ENCODE results near the gene ZBED2.
A peak's percentile ranks its signal among the peaks of the same experiment; 100 is the strongest.

ZBED2 gene

DNA sequence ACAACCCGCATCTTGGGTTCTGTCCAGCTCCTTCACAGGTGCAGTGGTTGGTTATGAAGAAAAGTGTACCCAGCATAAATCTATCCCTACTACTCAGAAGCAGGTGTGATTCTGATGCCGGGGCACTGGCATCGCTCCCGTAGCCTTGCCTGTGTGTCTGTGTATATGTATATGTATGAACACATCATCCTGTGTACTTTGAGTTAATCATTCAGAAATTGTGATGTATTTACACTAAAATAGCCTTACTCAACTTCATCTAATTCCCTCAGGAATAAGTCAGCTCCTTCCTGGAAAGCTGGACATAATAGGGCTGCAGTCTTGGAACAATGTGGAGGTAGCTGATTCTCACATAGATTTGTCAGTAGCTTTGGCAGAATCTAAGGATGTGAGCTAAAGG, 6.7 kb upstream of the ZBED2 start:
- DNase-seq: no peak

DNA sequence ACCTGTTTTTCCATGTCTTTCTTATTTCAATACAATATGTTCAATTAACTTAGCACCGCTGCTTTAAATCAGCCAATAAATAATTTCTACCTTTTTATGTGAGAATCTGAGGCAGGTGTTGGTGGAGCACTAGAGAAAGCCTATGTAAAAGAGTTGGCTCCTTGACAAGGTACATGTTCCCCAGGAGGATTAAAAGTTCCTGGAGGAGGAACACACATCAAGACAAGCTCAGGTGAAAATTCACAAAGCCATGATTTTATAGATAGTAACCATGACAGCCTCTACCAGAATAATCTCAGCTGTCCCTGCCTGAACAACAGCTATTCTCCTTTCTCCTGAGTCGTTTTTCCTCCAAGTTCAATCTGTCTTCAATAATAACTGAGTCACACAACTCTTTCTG, 3.4 kb upstream of the ZBED2 start:
- DNase-seq: no peak

DNA sequence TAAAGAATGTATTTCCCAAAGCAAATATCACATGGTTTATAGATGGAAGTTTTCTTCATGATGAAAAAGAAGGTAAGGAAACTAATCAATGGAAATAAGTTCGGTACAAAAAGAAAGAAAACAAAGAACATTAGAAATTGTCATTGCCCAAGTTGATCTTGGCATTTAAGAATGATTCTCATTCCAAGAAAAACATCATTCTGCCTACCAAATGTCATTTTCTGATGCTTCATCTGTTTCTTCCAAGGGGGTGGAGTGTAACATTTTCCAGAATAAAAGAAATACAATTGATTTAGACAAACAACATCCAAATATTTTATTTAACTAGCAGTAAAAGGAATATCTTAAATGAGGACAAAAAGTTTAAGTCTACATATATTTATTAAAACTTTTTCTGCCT, 3.0 kb upstream of the ZBED2 start:
- DNase-seq: no peak

DNA sequence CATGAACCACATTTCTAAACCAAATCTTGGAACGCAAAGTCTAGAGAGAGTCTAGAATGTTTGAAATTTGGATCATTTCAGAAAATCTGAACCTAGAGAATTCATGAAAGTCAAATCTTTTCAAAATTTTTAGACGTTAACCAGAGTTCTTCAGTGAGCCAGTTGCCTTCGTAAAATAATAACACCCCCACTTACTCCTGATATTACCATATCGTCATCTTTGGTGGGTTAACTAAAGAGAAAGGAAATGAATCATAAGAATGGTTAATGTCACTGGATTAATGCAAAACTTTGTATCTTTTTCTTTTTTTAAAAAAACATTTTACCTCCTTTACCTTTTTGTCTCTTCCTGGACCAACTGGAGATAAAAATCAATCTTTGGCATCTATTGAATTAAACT, 1.2 kb upstream of the ZBED2 start:
- no peak for DNase-seq

DNA sequence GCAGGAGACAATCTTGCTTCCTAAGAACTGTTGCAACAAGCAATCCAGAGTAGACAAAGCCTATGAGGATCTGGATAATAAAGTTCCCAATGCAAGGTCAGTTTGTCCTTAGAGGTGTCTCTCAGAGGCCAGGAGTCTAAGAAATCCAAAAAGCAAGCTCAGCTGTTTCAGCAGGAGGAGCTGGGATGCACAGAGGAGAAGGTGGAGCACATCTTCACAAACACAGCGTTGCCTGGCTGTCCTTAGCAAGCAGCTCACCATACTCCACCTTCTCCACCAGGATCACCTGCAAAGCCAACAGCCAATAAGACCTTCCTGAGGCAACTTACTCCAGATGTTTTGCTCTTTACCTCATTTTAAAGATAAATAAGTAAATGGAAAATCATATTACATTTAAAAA, 365 bp downstream of the ZBED2 start:
- no peak for DNase-seq

DNA sequence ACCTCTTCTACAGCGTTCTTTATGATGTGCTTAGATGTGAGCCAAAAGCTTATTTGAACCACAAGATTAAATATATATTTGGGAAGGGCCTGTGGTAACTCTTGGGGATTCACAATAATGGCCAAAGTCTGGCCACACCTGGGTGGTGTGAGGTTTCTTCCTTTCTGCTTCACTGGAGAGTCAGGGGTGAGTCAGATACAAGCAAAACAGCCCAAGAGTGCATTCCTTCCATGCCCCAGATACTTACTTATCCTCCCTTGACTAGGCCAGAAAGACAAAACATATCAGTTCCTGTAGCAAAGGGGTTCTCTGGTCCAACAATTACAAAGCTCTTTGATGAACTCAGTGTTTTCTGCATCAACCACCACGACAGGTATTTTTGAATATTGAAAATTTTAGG, 941 bp downstream of the ZBED2 start:
- DNase-seq: no peak

DNA sequence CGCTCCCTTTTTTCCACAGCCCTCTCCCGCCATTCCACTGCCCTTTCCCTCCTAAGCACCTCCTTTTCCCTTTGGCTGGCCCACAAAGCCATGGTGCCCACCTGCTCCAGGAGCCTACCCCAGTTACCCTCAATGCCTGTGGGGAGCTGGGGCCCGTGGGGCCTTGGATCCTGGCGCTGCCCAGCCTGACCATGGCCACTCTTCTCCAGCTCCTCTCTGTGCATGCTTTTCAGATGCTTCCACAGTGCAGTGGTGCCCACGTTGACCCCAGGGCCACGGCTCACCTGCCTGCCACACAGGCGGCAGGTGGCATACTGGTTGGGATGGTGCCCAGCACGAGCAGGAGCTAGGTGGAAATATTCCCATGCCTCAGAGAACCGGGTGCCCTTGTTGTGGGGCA, 1.5 kb downstream of the ZBED2 start:
- no peak for DNase-seq

DNA sequence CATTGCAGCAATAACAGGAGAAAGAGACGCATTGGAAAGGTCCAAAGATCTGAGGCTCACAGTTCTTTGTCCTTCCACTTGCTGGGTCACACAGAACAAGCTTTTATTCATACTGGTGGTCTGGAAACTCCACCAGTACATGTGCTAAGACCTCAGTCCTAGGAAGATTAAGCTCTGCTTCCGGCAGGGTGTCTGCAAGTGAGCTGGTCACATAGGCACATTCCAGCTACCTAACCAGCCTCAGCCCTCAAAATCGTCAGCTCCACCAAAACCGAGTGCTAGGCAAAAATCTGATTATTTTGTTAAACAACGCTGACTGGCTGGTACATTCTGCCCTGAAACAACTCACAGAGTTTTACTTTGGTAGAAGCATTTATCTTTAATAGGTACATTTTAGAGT, 2.2 kb downstream of the ZBED2 start:
- no peak for DNase-seq

DNA sequence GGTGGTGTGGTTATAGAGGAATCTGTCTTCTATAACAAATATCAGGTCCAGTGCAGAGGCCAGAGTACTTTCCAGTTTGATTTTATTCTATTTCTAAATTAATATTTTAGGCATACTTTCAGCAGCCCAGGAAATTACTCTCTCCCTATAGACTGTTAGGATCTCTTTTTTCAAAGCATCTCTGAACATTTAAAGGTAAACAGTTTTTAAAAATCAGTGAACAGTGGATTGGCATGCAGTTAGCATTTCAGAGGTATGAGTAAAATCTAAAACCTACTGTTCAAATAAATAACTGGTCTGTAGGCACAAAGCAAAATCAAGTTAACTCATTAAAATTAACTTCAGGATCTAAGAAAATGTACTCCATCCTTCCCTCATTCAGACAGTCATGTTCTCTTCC, 3.0 kb downstream of the ZBED2 start:
- DNase-seq: no peak

DNA sequence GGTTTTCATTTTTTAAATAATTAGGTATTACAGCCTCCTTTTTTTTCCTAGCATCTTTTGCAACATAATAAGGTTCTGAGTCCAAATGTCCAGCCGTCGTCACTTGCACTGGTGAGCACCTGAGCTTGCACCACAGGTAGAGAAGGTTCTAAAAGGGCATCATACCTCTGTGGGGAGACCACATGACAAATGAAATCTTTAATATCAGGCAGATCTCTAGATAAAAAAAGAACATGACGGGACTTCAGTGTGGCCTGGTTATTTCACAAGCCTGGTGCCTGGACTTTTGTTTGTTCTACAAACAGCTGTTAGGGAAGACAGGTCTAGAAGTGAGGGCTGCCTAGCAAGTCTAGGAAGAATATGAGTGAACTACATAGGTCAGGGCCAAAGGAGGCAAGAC, 3.6 kb downstream of the ZBED2 start:
- no peak for DNase-seq

DNA sequence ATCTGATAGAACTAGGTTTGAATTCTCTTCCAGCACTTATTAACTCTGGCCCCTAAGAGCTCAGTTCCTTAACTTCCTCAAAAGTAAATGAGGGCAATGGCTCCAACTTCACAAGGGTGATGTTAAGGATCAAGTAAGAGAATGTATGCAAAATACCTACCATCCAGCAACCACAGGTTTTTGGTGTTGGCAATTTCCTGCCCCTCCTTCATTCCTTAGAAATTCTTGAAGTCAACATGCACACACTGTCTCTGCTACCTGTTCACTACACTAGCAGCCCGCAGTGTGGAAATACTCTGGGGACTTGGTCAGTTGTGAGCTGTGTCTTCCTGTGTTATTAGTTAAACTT, 5.0 kb downstream of the ZBED2 start:
- no peak for DNase-seq

DNA sequence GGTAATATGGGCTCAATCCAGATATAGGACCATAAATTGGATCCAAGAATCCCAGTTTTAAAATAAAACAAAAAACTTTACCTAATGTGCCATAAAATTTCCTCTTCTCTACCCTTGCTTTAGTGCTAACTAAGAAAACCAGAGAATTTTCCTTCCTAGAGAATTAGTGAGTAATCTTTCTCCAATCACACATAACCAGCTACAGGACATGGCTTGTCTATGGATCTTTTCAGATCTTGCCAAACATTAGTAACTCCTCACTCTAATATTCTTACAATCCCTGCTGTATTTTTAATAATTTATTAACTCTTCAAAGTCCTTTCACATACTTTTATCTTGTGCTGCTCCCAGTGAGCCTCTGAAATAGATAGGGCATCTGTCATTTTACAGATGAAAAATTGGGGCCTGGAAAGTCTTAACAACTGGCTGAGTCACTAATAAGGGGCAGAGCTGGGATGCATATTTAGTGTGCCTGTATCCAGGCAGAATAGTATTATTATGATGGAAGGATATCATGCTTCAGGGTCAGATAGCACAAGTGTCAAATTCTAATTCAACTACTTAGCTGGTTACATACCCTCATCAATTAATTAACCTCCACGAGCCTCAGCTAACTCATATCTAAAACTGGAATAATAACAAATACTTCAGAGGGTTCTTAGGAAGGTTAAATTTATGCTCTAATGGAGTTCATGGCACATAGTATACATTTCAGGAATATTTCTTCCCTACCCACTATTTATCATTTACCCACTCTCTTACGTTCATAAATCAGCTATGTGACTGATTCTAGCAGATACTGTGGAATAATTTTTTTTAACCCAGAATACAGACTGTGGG, 5.6 kb downstream of the ZBED2 start:
- no peak for DNase-seq

DNA sequence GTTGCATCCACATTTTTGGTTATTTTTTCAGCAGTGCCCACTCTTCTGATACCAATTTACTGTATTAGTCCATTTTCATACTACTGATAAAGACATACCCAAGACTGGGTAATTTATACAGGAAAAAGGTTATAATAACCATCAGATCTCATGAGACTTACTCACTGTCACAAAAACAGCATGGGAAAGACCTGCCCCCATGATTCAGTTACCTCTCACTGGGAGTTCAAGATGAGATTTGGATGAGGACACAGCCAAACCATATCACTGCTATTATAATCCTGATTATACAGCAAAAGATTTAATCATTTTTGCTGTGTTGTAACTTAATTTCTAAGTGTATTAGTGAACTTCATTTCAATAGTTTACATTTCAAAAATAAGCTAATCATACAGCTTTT, 6.6 kb downstream of the ZBED2 start:
- DNase-seq: no peak

DNA sequence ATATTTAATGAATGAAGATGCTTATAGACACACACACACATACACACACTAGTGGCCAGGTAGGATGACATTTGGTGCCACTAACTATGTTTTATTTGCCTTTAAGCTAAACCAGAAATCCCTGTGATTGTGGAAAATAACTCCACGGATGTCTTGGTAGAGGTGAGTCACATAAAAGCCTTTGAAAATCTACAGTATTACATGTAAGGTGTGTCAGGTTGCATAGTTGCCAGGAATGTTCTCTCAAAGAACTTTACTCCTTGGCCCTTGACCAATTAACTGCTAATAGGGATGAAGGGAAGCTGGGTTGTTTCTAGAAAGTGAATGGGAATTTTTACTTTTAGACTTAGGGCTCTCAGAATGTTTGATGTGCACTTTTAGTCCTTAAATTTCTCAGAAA, 9.9 kb downstream of the ZBED2 start:
- DNase-seq: no peak

DNA sequence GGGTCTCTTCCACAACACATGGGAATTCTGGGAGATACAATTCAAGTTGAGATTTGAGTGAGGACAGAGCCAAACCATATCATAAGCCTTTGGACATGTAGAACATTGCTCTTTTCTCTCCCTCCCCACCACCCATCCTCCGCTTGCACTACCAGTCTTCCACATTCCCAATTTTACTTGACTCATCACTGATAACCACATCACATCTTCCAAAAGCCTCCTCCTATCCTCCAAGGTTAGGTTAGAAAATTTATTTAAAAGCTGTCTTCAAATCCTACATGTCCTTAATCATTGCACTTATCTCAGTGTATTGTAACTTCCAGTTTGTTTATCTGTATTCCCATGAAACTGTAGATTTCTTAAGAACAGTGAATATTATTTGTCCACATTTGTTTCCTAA, 10.4 kb downstream of the ZBED2 start:
- DNase-seq: no peak

DNA sequence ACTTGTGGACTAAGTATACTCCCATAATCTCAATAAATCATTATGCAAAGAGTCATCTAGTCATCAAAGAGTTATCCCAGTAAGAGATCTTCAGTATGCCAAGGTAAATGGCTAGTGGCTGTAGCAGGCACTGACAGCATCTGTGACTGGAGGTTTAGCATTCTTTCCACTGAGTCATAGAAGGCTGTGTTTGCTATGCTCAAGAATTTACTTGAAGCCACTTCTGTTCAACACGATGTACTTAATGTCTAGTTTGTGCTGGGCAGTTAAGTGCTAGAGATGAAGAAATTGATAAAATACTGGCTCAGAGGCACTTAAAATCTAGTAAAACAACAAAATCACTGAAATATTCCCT, 13.0 kb downstream of the ZBED2 start:
- no peak for DNase-seq

DNA sequence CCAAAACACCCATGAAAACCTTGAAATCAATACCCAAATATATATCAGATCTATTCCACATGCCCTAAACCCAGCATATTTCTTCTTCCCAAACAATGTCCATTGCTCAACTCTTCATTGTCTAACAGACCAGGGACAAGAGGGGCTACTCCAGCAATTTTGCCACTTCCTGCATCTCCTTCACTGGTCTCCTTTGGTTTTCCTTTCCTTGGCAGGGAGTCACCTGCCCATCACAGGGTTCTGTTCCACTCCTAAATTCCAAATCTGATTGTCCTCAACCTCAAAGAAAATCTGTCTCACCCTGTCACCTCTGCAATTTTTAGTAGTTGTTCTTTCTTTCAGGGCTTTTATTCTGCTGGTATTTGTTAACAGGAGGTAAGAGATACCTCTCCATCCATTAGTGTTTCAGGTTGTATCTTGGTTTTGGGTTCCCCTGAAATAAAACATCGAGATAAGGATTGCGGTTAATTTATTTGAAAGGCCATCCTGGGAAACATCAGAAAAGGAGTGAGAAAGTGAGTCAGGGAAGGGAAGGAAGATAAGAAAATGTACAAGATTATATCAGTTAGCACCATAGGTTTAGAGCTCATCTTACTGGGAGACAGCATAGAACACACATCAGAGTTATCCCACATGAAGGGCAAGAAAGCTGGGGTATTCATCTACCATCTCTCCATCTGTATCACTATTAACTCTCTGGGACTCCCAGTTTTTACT, 13.6 kb downstream of the ZBED2 start:
- no peak for DNase-seq

DNA sequence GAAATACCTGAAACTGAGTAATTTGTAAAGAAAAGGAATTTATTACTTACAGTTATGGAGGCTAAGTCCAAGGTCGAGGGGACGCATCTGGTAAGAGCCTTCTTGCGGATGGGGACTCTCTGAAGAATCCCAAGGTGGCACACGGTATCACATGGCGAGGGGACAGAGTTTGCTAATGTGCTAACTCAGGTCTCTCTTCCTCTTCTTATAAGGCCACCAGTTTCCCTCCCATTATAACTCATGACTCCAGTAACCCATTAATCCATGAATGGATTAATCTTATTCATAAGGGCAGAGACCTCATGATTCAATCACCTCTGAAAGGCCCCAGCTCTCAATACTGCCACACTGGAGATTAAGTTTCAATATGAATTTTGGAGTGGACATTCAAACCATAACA, 15.7 kb downstream of the ZBED2 start:
- DNase-seq: no peak

DNA sequence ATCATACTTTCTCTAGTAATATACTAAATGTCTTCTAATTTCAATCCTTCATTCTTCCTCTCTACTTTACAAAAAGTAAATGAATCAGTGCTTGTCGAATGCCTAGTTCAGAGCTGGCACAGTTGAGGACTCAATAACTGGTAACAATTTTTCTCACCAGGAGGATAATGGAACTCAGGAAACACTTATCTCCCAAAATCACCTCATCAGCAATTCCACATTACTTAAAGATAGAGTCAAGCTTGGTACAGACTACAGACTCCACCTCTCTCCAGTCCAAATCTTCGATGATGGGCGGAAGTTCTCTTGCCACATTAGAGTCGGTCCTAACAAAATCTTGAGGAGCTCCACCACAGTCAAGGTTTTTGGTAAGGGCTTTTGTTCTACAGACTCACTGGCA, 16.3 kb downstream of the ZBED2 start:
- no peak for DNase-seq

DNA sequence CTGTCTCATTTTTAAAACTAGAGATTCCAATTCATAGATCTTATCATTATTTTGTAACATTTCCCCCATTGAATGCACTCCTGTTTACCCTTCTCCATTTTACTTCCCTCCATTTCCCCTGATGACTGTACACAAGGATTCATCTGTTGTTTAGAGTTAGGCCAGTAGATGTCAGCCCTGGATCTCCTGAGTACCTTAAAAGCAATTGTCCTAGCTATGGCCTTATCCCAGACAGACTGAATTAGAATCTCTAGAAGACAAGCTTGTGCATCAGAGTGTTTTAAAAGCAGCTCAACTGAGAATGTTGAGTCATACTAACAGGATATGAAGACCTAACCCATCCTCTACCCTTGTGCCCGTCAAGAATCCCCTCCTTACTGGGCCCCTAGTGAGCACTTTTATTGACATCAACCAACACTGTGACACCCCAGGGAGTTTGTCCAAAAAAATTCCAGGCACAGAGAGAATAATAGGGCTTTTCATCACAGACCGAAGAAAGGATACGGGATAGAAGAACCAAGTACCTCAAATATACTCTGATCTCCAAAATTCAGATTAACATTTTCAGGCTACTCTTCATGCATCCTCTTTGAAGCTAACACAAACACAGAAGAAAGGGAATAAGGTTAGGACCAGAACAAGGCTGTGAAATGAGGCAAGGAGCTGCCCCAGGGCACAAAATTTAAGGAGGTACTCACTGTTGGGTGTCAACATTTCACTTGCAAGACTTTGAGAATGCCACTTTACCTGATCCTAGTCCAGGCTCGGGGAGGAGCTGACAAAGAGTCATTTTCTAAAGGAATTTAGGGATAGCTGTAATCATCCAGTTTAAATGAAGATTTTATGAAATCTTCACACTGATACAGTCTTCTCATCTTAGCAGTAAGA, 17.1 kb downstream of the ZBED2 start:
- DNase-seq: no peak

DNA sequence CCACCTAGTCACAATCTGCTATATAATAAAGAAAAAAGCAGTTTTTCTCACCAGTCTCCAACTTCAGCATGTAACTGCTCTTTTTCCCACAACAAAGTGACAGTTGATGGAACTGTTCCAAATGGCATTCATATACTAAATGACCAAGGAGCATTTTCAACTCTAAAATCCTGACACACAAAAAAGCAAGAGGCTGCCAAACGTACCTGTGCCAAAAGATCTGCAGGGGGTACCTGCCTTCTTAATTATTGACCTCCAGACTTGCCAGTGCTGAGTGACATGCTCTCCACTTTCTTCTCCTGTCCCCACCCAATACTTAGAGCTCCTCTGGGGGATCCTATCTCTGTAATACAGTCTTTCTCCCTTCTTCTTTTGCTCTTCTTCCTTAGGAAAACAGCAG, 18.0 kb downstream of the ZBED2 start:
- no peak for DNase-seq

DNA sequence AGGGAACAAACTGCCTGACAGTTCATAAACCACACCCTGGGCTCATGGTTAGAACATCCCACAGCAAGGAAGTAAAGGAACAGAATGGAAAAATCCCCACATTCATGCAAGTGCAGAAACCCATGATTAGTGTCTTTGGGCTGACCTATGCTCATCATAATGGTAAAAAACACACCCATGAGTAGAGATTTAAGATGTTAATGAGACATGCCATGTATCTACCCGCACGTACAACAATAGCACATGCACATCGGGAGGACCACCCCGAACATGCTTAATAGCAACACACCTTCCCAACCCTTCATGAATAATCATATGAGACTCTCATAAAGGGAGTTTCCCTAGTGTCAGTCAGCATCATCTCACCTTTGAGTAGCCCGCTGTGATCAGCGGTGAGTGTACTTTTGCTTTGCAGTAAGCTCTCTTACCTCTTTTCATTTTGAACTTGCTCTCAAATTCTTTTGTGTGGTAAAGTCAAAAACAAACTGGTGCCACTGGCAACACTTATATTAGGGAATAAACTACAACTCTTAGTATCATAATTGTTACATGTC, 23.2 kb downstream of the ZBED2 start:
- DNase-seq: peak; percentile 47

DNA sequence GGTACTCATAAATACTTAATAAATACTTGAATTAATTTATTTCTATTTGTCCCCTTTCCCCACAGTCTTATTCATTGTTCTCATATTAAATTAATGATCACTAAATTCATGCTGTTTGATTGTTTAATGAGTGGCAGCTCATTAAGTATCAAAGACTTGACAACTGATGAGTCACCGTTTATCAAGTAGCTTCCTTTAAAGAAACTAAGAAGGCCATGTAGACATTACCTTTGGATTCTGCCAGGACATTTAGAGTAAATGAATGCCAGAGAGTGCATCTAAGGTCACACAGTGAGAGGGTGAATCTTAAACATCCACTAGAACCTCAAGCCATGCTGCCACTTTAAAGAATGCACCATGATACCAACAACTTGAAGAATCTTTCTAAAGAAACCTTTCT, 23.9 kb downstream of the ZBED2 start:
- DNase-seq: no peak
